HG02642 (cell line): ENCODE measurements around the gene SCYL2.
"Not testable (repeated sequence)": the region's sequence is repeated elsewhere in the genome, so short reads cannot be mapped to it uniquely, and the experiment has no call there.

Source experiments
- ATAC-seq: cut with Tn5 transposase; IDR thresholded peaks from one replicate; pipeline ENCODE4 v1.9.1; 2021; ENCODE audit warnings: mild to moderate bottlenecking; ENCODE audit not compliant: unreplicated experiment, poor library complexity

SCYL2 gene

GRCh38 chr12:100311317-100311716 is 44.3 kb downstream of the SCYL2 start:
- ATAC-seq = no peak

- ATAC-seq = no peak
Observed at GRCh38 chr12:100317371-100317770, 50.4 kb downstream of the SCYL2 start.

- ATAC-seq = no peak
Observed at GRCh38 chr12:100324498-100324897, 57.5 kb downstream of the SCYL2 start.

- no peak for ATAC-seq
Observed at GRCh38 chr12:100326208-100326607, 59.2 kb downstream of the SCYL2 start.

GRCh38 chr12:100329800-100330199 is 62.8 kb downstream of the SCYL2 start:
- ATAC-seq = peak; percentile 94

- no peak for ATAC-seq
Observed at GRCh38 chr12:100331871-100332270, 64.9 kb downstream of the SCYL2 start.

GRCh38 chr12:100332852-100333251 is 65.9 kb downstream of the SCYL2 start:
- no peak for ATAC-seq

- ATAC-seq = no peak
Observed at GRCh38 chr12:100337299-100337698, 70.3 kb downstream of the SCYL2 start.

GRCh38 chr12:100337727-100338126 is 70.8 kb downstream of the SCYL2 start:
- ATAC-seq = no peak

- ATAC-seq = no peak
Observed at GRCh38 chr12:100339071-100339470, 72.1 kb downstream of the SCYL2 start.

GRCh38 chr12:100342897-100343296 is 75.9 kb downstream of the SCYL2 start:
- ATAC-seq = not testable (repeated sequence)

GRCh38 chr12:100344351-100344750 is 77.4 kb downstream of the SCYL2 start:
- ATAC-seq = not testable (repeated sequence)

GRCh38 chr12:100345020-100345767 is 78.2 kb downstream of the SCYL2 start:
- no peak for ATAC-seq

- ATAC-seq = no peak
Observed at GRCh38 chr12:100346660-100347059, 79.7 kb downstream of the SCYL2 start.

- ATAC-seq = no peak
Observed at GRCh38 chr12:100348657-100349454, 81.9 kb downstream of the SCYL2 start.

GRCh38 chr12:100356644-100357223 is 89.8 kb downstream of the SCYL2 start, which contains the start of gene SLC17A8:
TSS of gene SLC17A8 (plus strand) at chr12:100357074. CDS start at chr12:100357392, 318 bp downstream.
- ATAC-seq = no peak

- no peak for ATAC-seq
Observed at GRCh38 chr12:100359248-100359647, 92.3 kb downstream of the SCYL2 start.

- no peak for ATAC-seq
Observed at GRCh38 chr12:100359822-100360221, 92.8 kb downstream of the SCYL2 start.

GRCh38 chr12:100360450-100360849 is 93.5 kb downstream of the SCYL2 start:
- ATAC-seq = no peak

- no peak for ATAC-seq
Observed at GRCh38 chr12:100364324-100364723, 97.3 kb downstream of the SCYL2 start.

GRCh38 chr12:100365411-100365810 is 98.4 kb downstream of the SCYL2 start:
- no peak for ATAC-seq
